Gastrocnemius medialis (tissue), 4 donors: ENCODE results near the gene GRPEL2.

Experiments used
- POLR2A ChIP-seq, 2 donors: fragments of 450-650 bp; IDR thresholded peaks; one replicate each; pipeline ENCODE4 v1.6.1; 2017; ENCODE audit warnings: antibody characterized with exemption in 2 of 2, mild to moderate bottlenecking in 2 of 2, moderate library complexity in 2 of 2
- TF ChIP-seq, protein P1 (sequence below), 5 experiments: fragments of 450-650 bp in 3 of 5; fragments of 200-600 bp in 2 of 5; sonication (generic) in 2 of 5; IDR thresholded peaks in 4 of 5; conservative IDR thresholded peaks in 1 of 5; 1 replicate in 4 of 5; 2 replicates in 1 of 5; pipeline ENCODE4 v1.5.1; 2016 to 2019; ENCODE audit warnings: antibody characterized with exemption in 5 of 5, mild to moderate bottlenecking in 3 of 5, moderate library complexity in 3 of 5

DNA sequence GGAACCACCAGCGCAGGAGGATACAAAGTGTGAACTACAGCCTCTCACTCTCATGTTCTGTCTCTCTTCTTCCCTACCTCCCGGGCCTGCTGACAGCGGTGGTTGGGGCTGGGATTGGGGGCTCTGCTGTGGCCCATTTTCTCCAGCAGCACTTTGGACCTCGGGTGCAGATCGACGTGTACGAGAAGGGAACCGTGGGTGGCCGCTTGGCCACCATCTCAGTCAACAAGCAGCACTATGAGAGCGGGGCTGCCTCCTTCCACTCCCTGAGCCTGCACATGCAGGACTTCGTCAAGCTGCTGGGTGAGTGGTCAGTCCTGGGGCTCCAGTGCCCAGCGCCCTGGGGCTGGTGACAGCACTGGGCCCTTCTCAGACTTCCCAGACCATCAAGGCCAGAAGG lies 17.2 kb downstream of the GRPEL2 start:
- TF ChIP-seq, protein P1, sequence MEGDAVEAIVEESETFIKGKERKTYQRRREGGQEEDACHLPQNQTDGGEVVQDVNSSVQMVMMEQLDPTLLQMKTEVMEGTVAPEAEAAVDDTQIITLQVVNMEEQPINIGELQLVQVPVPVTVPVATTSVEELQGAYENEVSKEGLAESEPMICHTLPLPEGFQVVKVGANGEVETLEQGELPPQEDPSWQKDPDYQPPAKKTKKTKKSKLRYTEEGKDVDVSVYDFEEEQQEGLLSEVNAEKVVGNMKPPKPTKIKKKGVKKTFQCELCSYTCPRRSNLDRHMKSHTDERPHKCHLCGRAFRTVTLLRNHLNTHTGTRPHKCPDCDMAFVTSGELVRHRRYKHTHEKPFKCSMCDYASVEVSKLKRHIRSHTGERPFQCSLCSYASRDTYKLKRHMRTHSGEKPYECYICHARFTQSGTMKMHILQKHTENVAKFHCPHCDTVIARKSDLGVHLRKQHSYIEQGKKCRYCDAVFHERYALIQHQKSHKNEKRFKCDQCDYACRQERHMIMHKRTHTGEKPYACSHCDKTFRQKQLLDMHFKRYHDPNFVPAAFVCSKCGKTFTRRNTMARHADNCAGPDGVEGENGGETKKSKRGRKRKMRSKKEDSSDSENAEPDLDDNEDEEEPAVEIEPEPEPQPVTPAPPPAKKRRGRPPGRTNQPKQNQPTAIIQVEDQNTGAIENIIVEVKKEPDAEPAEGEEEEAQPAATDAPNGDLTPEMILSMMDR (IDR thresholded peaks at IDR 0.05 in 4 of 5, conservative IDR thresholded peaks at IDR 0.05 in 1 of 5), result no peak
- TF ChIP-seq POLR2A (IDR thresholded peaks at IDR 0.05), result no peak
